Osteoblast (primary cell): ENCODE measurements around the gene SZT2. TPM values are rescaled to one million over a fixed set of nuclear protein-coding genes. Genes with fewer than 3 reads are reported as not detected.

ENCODE experiments used
- DNase-seq: peaks from one replicate; pipeline ENCODE4 v3.0.0; 2011; ENCODE audit warnings: low spot score, mixed read lengths; ENCODE audit not compliant: insufficient read length; ENCODE audit errors: missing footprints
- H2AFZ ChIP-seq: 2 replicates; pipeline ENCODE4 v1.6.0; 2011; ENCODE audit warnings: mild to moderate bottlenecking, low read length
- H3K27ac ChIP-seq: 2 replicates; pipeline ENCODE4 v1.5.1; 2011; ENCODE audit warnings: mild to moderate bottlenecking, low read depth, low read length, moderate library complexity
- H3K27me3 ChIP-seq: 2 replicates; pipeline ENCODE4 v1.6.0; 2012; ENCODE audit warnings: mild to moderate bottlenecking, control low read depth, inconsistent platforms, low read length, moderate library complexity; ENCODE audit not compliant: insufficient read depth
- H3K36me3 ChIP-seq: 2 replicates; pipeline ENCODE4 v1.5.1; 2011; ENCODE audit warnings: mild to moderate bottlenecking, low read length, control low read depth, moderate library complexity; ENCODE audit not compliant: insufficient read depth
- H3K4me1 ChIP-seq: 2 replicates; pipeline ENCODE4 v1.5.1; 2011; ENCODE audit warnings: mild to moderate bottlenecking, low read length, control low read depth, moderate library complexity; ENCODE audit not compliant: insufficient read depth
- H3K4me2 ChIP-seq: 2 replicates; pipeline ENCODE4 v1.6.0; 2011; ENCODE audit warnings: mild to moderate bottlenecking, low read length; ENCODE audit not compliant: insufficient read depth
- H3K4me3 ChIP-seq: fragments of 200-600 bp; sonication (generic); 3 replicates; pipeline ENCODE4 v1.5.1; 2012; ENCODE audit warnings: mild to moderate bottlenecking, low read length, inconsistent platforms; ENCODE audit not compliant: insufficient read depth
- H3K79me2 ChIP-seq: 2 replicates; pipeline ENCODE4 v1.6.0; 2012; ENCODE audit warnings: mild to moderate bottlenecking, low read length, control low read depth, inconsistent platforms; ENCODE audit not compliant: insufficient read depth
- H3K9me3 ChIP-seq: 2 replicates; pipeline ENCODE4 v1.5.1; 2011; ENCODE audit warnings: low read depth, low read length, control low read depth
- H4K20me1 ChIP-seq: 2 replicates; pipeline ENCODE4 v1.6.0; 2012; ENCODE audit warnings: mild to moderate bottlenecking, low read length, control low read depth; ENCODE audit not compliant: insufficient read depth
- total RNA-seq: library from RNA; depleted of rRNA; stranded (reverse); fragments of >200 nt; gene quantifications from 2 replicates; pipeline ENCODE4 v1.2.3, GENCODE V29; 2012
- TF ChIP-seq, protein P1 (sequence below): IDR thresholded peaks from 2 replicates; pipeline ENCODE4 v1.5.1; 2011; ENCODE audit warnings: mild to moderate bottlenecking, low read depth, low read length, moderate library complexity; ENCODE audit errors: extremely low read depth

The SZT2 gene
- total RNA-seq, 1 donor: 42.0 TPM

DNA sequence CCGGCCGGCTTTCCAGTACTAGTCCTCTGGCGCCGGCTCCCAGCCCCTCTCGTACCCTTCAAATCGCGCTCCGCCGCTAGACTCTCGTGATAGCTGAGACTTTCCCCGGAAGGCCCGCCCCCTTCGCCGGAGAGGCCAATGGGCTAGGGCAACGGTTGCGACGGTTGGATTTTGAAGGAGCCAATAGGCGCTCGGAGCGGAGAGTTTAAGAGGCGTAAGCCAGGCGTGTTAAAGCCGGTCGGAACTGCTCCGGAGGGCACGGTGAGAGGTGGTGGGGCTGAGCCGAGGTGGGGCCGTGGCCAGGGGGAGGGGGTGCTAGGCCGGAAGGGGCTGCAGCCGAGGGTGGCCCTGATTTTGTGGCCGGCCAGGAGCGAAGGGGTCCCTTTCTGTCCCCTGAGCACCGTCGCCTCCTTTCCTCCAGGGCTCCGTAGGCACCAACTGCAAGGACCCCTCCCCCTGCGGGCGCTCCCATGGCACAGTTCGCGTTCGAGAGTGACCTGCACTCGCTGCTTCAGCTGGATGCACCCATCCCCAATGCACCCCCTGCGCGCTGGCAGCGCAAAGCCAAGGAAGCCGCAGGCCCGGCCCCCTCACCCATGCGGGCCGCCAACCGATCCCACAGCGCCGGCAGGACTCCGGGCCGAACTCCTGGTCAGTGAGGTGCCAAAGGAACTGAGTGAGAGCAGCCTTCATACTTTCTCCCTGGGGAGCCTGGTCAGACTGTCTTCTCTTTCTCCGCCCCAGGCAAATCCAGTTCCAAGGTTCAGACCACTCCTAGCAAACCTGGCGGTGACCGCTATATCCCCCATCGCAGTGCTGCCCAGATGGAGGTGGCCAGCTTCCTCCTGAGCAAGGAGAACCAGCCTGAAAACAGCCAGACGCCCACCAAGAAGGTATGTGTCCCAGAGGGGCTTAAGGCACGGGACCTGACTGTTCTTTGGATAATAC lies 30.7 kb upstream of the SZT2 start, which contains the start of gene CDC20:
TSS of gene CDC20 (plus strand) at position 236 of the 948 bp plus-strand sequence. CDS start at position 471, 235 bp downstream.
- Histone ChIP-seq H3K4me3 (peak within 1 kb of the TSS; percentile 85), H3K27ac (peak within 1 kb of the TSS; percentile 69), H3K27me3 (no peaks in the 10 kb centered on the region), H2AFZ (peak within 1 kb of the TSS; percentile 97), H3K4me2 (peak within 1 kb of the TSS; percentile 99), H4K20me1 (peaks cover 15% of the 10 kb centered on the region), H3K4me1 (peaks cover 38% of the 10 kb centered on the region), H3K36me3 (peaks cover 40% of the 10 kb centered on the region), H3K79me2 (peaks cover 49% of the 10 kb centered on the region), H3K9me3 (no peaks in the 10 kb centered on the region)
- peak; percentile 99 for DNase-seq
- TF ChIP-seq, protein P1, sequence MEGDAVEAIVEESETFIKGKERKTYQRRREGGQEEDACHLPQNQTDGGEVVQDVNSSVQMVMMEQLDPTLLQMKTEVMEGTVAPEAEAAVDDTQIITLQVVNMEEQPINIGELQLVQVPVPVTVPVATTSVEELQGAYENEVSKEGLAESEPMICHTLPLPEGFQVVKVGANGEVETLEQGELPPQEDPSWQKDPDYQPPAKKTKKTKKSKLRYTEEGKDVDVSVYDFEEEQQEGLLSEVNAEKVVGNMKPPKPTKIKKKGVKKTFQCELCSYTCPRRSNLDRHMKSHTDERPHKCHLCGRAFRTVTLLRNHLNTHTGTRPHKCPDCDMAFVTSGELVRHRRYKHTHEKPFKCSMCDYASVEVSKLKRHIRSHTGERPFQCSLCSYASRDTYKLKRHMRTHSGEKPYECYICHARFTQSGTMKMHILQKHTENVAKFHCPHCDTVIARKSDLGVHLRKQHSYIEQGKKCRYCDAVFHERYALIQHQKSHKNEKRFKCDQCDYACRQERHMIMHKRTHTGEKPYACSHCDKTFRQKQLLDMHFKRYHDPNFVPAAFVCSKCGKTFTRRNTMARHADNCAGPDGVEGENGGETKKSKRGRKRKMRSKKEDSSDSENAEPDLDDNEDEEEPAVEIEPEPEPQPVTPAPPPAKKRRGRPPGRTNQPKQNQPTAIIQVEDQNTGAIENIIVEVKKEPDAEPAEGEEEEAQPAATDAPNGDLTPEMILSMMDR: no peak

DNA sequence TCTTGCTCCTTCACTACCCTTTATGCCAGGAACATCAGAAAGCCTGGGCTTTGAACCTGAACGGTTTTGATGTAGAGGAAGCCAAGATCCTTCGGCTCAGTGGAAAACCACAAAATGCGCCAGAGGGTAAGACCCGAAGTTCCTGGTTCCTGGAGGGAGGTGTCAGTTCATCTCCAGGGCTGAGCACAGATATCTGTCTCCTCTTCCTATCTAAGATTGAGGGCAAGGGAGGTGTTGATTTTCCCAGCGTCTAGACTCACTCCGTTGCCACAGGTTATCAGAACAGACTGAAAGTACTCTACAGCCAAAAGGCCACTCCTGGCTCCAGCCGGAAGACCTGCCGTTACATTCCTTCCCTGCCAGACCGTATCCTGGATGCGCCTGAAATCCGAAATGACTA lies 30.0 kb upstream of the SZT2 start:
- Histone ChIP-seq H4K20me1 (peaks cover 15% of the 10 kb centered on the region), H2AFZ (no peak overlapping the region), H3K4me2 (peak overlapping the region; percentile 88), H3K27ac (peak overlapping the region; percentile 58), H3K4me3 (peak overlapping the region; percentile 85), H3K36me3 (peaks cover 47% of the 10 kb centered on the region), H3K4me1 (peaks cover 31% of the 10 kb centered on the region), H3K79me2 (peaks cover 56% of the 10 kb centered on the region), H3K27me3 (no peaks in the 10 kb centered on the region), H3K9me3 (no peaks in the 10 kb centered on the region)
- TF ChIP-seq, protein P1: no peak
- peak; percentile 73 for DNase-seq

DNA sequence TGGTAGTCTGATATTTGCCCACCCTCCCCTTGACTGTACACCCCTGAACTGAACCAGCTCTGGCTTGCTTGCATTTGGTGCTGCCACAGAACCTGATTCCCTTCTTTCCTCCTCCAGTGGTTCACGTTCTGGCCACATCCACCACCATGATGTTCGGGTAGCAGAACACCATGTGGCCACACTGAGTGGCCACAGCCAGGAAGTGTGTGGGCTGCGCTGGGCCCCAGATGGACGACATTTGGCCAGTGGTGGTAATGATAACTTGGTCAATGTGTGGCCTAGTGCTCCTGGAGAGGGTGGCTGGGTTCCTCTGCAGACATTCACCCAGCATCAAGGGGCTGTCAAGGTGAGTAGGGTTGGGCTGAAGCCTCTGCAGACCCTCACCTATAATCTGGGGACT lies 29.1 kb upstream of the SZT2 start:
- peak overlapping the region; percentile 85 for H3K4me3 ChIP-seq
- H3K9me3 ChIP-seq: no peaks in the 10 kb centered on the region
- peaks cover 18% of the 10 kb centered on the region for H4K20me1 ChIP-seq
- DNase-seq: peak; percentile 58
- H3K4me2 ChIP-seq: peak overlapping the region; percentile 88
- H3K79me2 ChIP-seq: peaks cover 64% of the 10 kb centered on the region
- H3K36me3 ChIP-seq: peaks cover 54% of the 10 kb centered on the region
- H3K27me3 ChIP-seq: no peaks in the 10 kb centered on the region
- H3K27ac ChIP-seq: no peak overlapping the region
- H3K4me1 ChIP-seq: peaks cover 27% of the 10 kb centered on the region
- TF ChIP-seq, protein P1: no peak
- no peak overlapping the region for H2AFZ ChIP-seq

DNA sequence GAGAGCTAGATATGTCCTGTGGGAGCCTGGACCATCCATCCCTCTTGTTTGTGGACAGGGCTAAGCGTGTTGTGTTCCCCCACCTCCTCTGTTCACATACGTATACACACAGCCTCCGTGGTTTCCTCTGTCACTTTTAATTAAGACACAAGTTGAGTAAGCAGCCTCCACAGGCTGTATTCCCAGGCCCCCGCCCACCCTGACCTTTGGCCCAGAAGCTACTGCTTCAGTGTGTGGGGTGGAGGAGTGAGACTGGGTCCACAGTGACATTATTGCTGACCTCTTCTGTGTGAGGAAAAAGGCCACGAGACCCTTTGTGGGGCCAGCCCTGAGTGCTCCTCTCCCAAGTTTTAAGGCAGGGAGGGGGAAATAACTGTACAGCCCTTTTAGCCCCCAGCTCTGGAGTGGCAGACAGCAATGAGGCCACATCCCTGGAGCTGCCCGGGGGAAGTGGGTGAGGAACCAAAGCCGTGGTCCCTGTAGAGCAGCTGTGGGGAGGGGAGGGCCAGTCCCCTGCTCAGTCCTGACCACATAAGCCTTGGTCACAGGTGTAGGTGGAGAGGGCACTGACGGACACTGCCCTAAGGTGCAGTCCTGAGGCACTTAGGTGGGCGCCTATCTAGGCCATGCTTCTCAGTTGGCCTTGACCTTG lies 26.3 kb upstream of the SZT2 start:
- Histone ChIP-seq H3K27me3 (no peaks in the 10 kb centered on the region), H3K36me3 (peaks cover 54% of the 10 kb centered on the region), H3K4me2 (no peak overlapping the region), H3K9me3 (no peaks in the 10 kb centered on the region), H3K4me1 (peaks cover 31% of the 10 kb centered on the region), H3K79me2 (peaks cover 88% of the 10 kb centered on the region), H3K27ac (no peak overlapping the region), H2AFZ (no peak overlapping the region), H4K20me1 (peaks cover 23% of the 10 kb centered on the region), H3K4me3 (no peak overlapping the region)
- DNase-seq: peak; percentile 65
- TF ChIP-seq, protein P1: no peak
